ENCODE measurements around the gene HPCAL1. TPM values are rescaled to one million over a fixed set of nuclear protein-coding genes. Genes with fewer than 3 reads are reported as not detected.

HPCAL1 gene
- total and polyA plus RNA-seq, 2 experiments from 2014 or later, result 8.3 to 25.4 TPM

- H3K9me2 ChIP-seq (ENCODE audit: insufficient read depth), result no peaks in the 10 kb centered on the region
- no peaks in the 10 kb centered on the region for H3F3A ChIP-seq (replicated peaks; ENCODE audit: low read depth)
- no peaks in the 10 kb centered on the region for H3K36me3 ChIP-seq (ENCODE audit: insufficient read depth)
- ATAC-seq (no peak), DNase-seq (ENCODE audit: low spot score) (no peak)
- no peaks in the 10 kb centered on the region for H3K4me1 Mint-ChIP-seq
- H3K4me3 Mint-ChIP-seq, result no peak overlapping the region
- no peak overlapping the region for H3K4me2 ChIP-seq
- no peaks in the 10 kb centered on the region for H3K27me3 ChIP-seq (ENCODE audit: insufficient read depth)
- H3K9me3 Mint-ChIP-seq, result no peaks in the 10 kb centered on the region
- no peaks in the 10 kb centered on the region for H3K4me1 ChIP-seq (ENCODE audit: insufficient read depth)
- no peaks in the 10 kb centered on the region for H3K79me2 ChIP-seq (replicated peaks; ENCODE audit: insufficient read depth)
- H2AFZ ChIP-seq, result no peak overlapping the region
- no peaks in the 10 kb centered on the region for H3K36me3 Mint-ChIP-seq (ENCODE audit: low read depth)
- peaks cover 2% of the 10 kb centered on the region for H3K27me3 Mint-ChIP-seq (ENCODE audit: insufficient read depth, low read depth, poor library complexity)
- H3K27ac ChIP-seq (ENCODE audit: low read depth), result no peak overlapping the region
- no peak overlapping the region for H3K27ac Mint-ChIP-seq
- no peak overlapping the region for H3K4me3 ChIP-seq
- no peaks in the 10 kb centered on the region for H4K20me1 ChIP-seq (replicated peaks; ENCODE audit: insufficient read depth)
- TF ChIP-seq STAT1 (IDR thresholded peaks at IDR 0.05; ENCODE audit: unreplicated experiment), result no peak
- no peak for TF ChIP-seq EZH2phosphoT487 (IDR thresholded peaks at IDR 0.05; ENCODE audit: unreplicated experiment)
- no peak for TF ChIP-seq ETS1 (IDR thresholded peaks at IDR 0.05)
- TF ChIP-seq ZNF331 (CRISPR knock-in tag; IDR thresholded peaks at IDR 0.05; ENCODE audit: low read depth), result no peak
- no peak for TF ChIP-seq NANOG (IDR thresholded peaks at IDR 0.05; ENCODE audit: borderline replicate concordance)
- TF ChIP-seq REST (IDR thresholded peaks at IDR 0.05; ENCODE audit: unreplicated experiment), result no peak
- TF ChIP-seq JUNB (IDR thresholded peaks at IDR 0.05; ENCODE audit: unreplicated experiment), result no peak
- no peak for TF ChIP-seq ZNF114 (CRISPR knock-in tag; IDR thresholded peaks at IDR 0.05)
- TF ChIP-seq CREB1 (CRISPR knock-in tag; IDR thresholded peaks at IDR 0.05; ENCODE audit: low read depth), result no peak
- TF ChIP-seq POLR2AphosphoS5 (IDR thresholded peaks at IDR 0.05; ENCODE audit: low read depth), result no peak
- TF ChIP-seq EZH2 (IDR thresholded peaks at IDR 0.05; ENCODE audit: low read depth, unreplicated experiment), result no peak
Observed at GRCh38 chr2:10465910-10466309, 163.2 kb downstream of the HPCAL1 start.

- no peaks in the 10 kb centered on the region for H3K4me1 Mint-ChIP-seq
Observed at GRCh38 chr2:10466801-10467200, 164.1 kb downstream of the HPCAL1 start.

More at GRCh38 chr2:10466801-10467200, 164.1 kb downstream of the HPCAL1 start:
- Mint-ChIP-seq H3K27ac (no peak overlapping the region), H3K36me3 (ENCODE audit: low read depth) (no peaks in the 10 kb centered on the region), H3K9me3 (no peaks in the 10 kb centered on the region), H3K27me3 (ENCODE audit: insufficient read depth, low read depth, poor library complexity) (peaks cover 2% of the 10 kb centered on the region), H3K4me3 (no peak overlapping the region)
- no peak overlapping the region for H3K27ac ChIP-seq (ENCODE audit: low read depth)
- ATAC-seq (peak; percentile 64), DNase-seq (ENCODE audit: low spot score) (no peak)
- H3K4me3 ChIP-seq, result no peak overlapping the region
- no peak overlapping the region for H3K4me2 ChIP-seq
- no peaks in the 10 kb centered on the region for H3K4me1 ChIP-seq (ENCODE audit: insufficient read depth)
- no peak overlapping the region for H2AFZ ChIP-seq
- H4K20me1 ChIP-seq (replicated peaks; ENCODE audit: insufficient read depth), result no peaks in the 10 kb centered on the region
- no peaks in the 10 kb centered on the region for H3K27me3 ChIP-seq (ENCODE audit: insufficient read depth)
- H3K36me3 ChIP-seq (ENCODE audit: insufficient read depth), result no peaks in the 10 kb centered on the region
- peak in 1 of 2 experiments; percentile 25; a peak in 2 of 4 replicates for TF ChIP-seq CTCF (conservative IDR thresholded peaks at IDR 0.05; ENCODE audit: low read depth in 2 of 2)
- no peak for TF ChIP-seq ZNF331 (CRISPR knock-in tag; IDR thresholded peaks at IDR 0.05; ENCODE audit: low read depth)
- no peaks in the 10 kb centered on the region for H3K79me2 ChIP-seq (replicated peaks; ENCODE audit: insufficient read depth)
- no peaks in the 10 kb centered on the region for H3K9me2 ChIP-seq (ENCODE audit: insufficient read depth)
- H3F3A ChIP-seq (replicated peaks; ENCODE audit: low read depth), result no peaks in the 10 kb centered on the region

Data from GM23338 (cell line).